SKM-1 (cell line): ENCODE results near the gene MKI67.

Source experiments
- DNase-seq: peaks from one replicate; lab custom pipeline; 2025; ENCODE audit not compliant: unreplicated experiment; lab: John Stamatoyannopoulos, UW

The MKI67 gene

GRCh38 chr10:128086003-128086863 is 40.0 kb downstream of the MKI67 start:
- DNase-seq, result no peak

GRCh38 chr10:128084991-128085390 is 41.2 kb downstream of the MKI67 start:
- no peak for DNase-seq

GRCh38 chr10:128084364-128084763 is 41.9 kb downstream of the MKI67 start:
- DNase-seq, result no peak

GRCh38 chr10:128083191-128083895 is 42.9 kb downstream of the MKI67 start:
- no peak for DNase-seq

GRCh38 chr10:128081720-128082119 is 44.5 kb downstream of the MKI67 start:
- DNase-seq, result no peak

GRCh38 chr10:128081222-128081621 is 45.0 kb downstream of the MKI67 start:
- DNase-seq, result no peak

GRCh38 chr10:128080641-128081040 is 45.6 kb downstream of the MKI67 start:
- no peak for DNase-seq

GRCh38 chr10:128080231-128080630 is 46.0 kb downstream of the MKI67 start:
- DNase-seq, result no peak

GRCh38 chr10:128078136-128078969 is 47.9 kb downstream of the MKI67 start:
- DNase-seq, result no peak

GRCh38 chr10:128077155-128077875 is 48.9 kb downstream of the MKI67 start:
- no peak for DNase-seq

- DNase-seq, result no peak
Observed at GRCh38 chr10:128074589-128074988, 51.6 kb downstream of the MKI67 start.

- DNase-seq, result no peak
Observed at GRCh38 chr10:128073890-128074289, 52.3 kb downstream of the MKI67 start.

GRCh38 chr10:128072941-128073645 is 53.1 kb downstream of the MKI67 start:
- no peak for DNase-seq

GRCh38 chr10:128072046-128072445 is 54.2 kb downstream of the MKI67 start:
- DNase-seq, result no peak

- DNase-seq, result no peak
Observed at GRCh38 chr10:128071417-128071782, 54.8 kb downstream of the MKI67 start.

GRCh38 chr10:128070721-128071416 is 55.4 kb downstream of the MKI67 start:
- DNase-seq, result no peak

- no peak for DNase-seq
Observed at GRCh38 chr10:128070161-128070560, 56.1 kb downstream of the MKI67 start.

GRCh38 chr10:128069351-128070051 is 56.7 kb downstream of the MKI67 start:
- peak; percentile 54 for DNase-seq
